Subcutaneous adipose tissue (tissue), 4 donors: ENCODE data around the gene GET3. TPM values are rescaled to one million over a fixed set of nuclear protein-coding genes. Genes with fewer than 3 reads are reported as not detected.

Experiments used
- CTCF ChIP-seq: fragments of 450-650 bp; IDR thresholded peaks from one replicate; pipeline ENCODE4 v1.5.1; 2016; ENCODE audit warnings: low read depth, mild to moderate bottlenecking, control low read depth, antibody characterized with exemption, moderate library complexity
- total RNA-seq, 4 donors: library from RNA; depleted of rRNA; stranded (reverse); fragments of >200 nt; gene quantifications; one replicate each; pipeline ENCODE4 v1.1.0, GENCODE V29; 2016

GET3 gene
- total RNA-seq, 4 donors from 2014 or later, result 35.1 to 53.5 (median 43.4) TPM

- no peak for TF ChIP-seq CTCF
Measured at GRCh38 chr19:12748489-12748888, 11.2 kb downstream of the GET3 start.

GRCh38 chr19:12749938-12750521 is 12.7 kb downstream of the GET3 start:
- TF ChIP-seq CTCF, result no peak

- no peak for TF ChIP-seq CTCF
Measured at GRCh38 chr19:12750851-12751250, 13.6 kb downstream of the GET3 start.

- no peak for TF ChIP-seq CTCF
Measured at GRCh38 chr19:12751635-12752034, 14.3 kb downstream of the GET3 start, which contains the start of gene BEST2. TSS of gene BEST2 (plus strand) at chr19:12751791. CDS start at chr19:12752593, 802 bp downstream.

GRCh38 chr19:12752056-12752781 is 14.9 kb downstream of the GET3 start:
- TF ChIP-seq CTCF, result no peak

- no peak for TF ChIP-seq CTCF
Measured at GRCh38 chr19:12754465-12755196, 17.3 kb downstream of the GET3 start.
